NB4 (cell line): ENCODE results near the gene RPL38.

Experiments used
- DNase-seq: peaks from one replicate; pipeline ENCODE4 v3.0.0; 2010; ENCODE audit warnings: low read depth
- H3K4me3 ChIP-seq: one replicate; pipeline ENCODE4 v1.5.1; 2011; ENCODE audit warnings: mild to moderate bottlenecking, low read depth, low read length, moderate library complexity
- MAX ChIP-seq: IDR thresholded peaks from 2 replicates; pipeline ENCODE4 v1.6.1; 2011; ENCODE audit warnings: low read depth, low read length
- MYC ChIP-seq: IDR thresholded peaks from 2 replicates; pipeline ENCODE4 v1.6.1; 2011; ENCODE audit warnings: low read depth, low read length
- POLR2A ChIP-seq: IDR thresholded peaks from 2 replicates; pipeline ENCODE4 v1.6.1; 2011; ENCODE audit warnings: mild to moderate bottlenecking; ENCODE audit not compliant: insufficient read length; ENCODE audit errors: extremely low read depth
- TF ChIP-seq, protein P1 (sequence below): IDR thresholded peaks from one replicate; pipeline ENCODE4 v1.5.1; 2012; ENCODE audit warnings: low read depth, low read length

The RPL38 gene

DNA sequence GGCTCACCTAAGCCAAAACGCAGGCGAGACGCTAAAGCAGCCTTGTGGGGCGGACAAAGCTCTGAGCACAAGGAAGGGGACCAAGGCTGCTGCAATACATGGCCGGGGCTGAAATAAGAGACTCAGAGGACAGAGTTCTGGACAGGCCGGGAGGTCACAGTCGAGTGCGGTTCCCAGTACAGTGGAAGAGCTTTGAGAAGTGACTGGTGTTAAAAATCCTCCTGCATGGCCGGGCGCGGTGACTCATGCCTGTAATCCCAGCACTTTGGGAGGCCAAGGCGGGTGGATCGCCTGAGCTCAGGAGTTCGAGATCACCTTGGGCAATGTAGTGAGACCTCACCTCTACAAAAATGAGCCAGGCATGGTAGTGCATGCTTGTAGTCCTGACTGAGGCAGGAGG lies 20.4 kb downstream of the RPL38 start:
- TF ChIP-seq MAX (no peak), POLR2A (no peak)
- TF ChIP-seq, protein P1, sequence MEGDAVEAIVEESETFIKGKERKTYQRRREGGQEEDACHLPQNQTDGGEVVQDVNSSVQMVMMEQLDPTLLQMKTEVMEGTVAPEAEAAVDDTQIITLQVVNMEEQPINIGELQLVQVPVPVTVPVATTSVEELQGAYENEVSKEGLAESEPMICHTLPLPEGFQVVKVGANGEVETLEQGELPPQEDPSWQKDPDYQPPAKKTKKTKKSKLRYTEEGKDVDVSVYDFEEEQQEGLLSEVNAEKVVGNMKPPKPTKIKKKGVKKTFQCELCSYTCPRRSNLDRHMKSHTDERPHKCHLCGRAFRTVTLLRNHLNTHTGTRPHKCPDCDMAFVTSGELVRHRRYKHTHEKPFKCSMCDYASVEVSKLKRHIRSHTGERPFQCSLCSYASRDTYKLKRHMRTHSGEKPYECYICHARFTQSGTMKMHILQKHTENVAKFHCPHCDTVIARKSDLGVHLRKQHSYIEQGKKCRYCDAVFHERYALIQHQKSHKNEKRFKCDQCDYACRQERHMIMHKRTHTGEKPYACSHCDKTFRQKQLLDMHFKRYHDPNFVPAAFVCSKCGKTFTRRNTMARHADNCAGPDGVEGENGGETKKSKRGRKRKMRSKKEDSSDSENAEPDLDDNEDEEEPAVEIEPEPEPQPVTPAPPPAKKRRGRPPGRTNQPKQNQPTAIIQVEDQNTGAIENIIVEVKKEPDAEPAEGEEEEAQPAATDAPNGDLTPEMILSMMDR: no peak
- no peak overlapping the region for H3K4me3 ChIP-seq
- DNase-seq: no peak

- no peak for TF ChIP-seq MAX
- no peak for TF ChIP-seq POLR2A
- TF ChIP-seq, protein P1: no peak
- TF ChIP-seq MYC: no peak
- no peak for DNase-seq
- H3K4me3 ChIP-seq: no peak overlapping the region
Observed at GRCh38 chr17:74224959-74225725, 21.7 kb downstream of the RPL38 start.

DNA sequence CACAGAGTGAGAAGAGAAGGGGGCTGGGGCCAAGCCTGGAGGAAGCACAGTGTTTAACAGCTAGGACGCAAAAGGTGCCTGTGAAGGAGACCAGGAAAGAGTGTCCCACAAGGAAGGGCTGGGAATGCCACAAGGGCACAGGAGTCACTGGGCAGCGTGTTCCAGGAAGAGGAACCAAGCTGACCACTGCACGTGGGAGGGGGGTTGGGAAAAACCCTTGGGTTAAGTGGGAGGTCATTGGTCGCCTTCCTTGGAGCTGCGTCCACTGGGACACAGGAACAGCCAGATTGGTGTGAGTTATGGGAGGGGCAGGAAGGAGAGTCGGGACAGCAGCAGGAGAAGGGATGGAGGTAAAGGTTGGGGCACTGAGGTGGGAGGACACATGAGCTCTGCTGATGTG lies 22.8 kb downstream of the RPL38 start:
- H3K4me3 ChIP-seq: no peak overlapping the region
- no peak for DNase-seq
- no peak for TF ChIP-seq MYC
- no peak for TF ChIP-seq MAX
- no peak for TF ChIP-seq POLR2A
- TF ChIP-seq, protein P1: no peak

- TF ChIP-seq POLR2A (no peak), MAX (no peak), MYC (no peak)
- TF ChIP-seq, protein P1: no peak
- no peak overlapping the region for H3K4me3 ChIP-seq
- no peak for DNase-seq
Observed at GRCh38 chr17:74227271-74228080, 24.0 kb downstream of the RPL38 start.

GRCh38 chr17:74228306-74228978 lies 25.0 kb downstream of the RPL38 start:
- no peak for TF ChIP-seq POLR2A
- TF ChIP-seq MAX: no peak
- TF ChIP-seq, protein P1: no peak
- no peak for TF ChIP-seq MYC
- H3K4me3 ChIP-seq: no peak overlapping the region
- no peak for DNase-seq
